Upper lobe of left lung (tissue), 4 donors: ENCODE measurements around the gene CHD5.

ENCODE experiments used
- EP300 ChIP-seq, 4 donors: sonication (generic); formaldehyde crosslinking; IDR thresholded peaks; one replicate each; pipeline ENCODE4 v1.5.1; 2017; ENCODE audit warnings: antibody characterized with exemption in 4 of 4, control low read depth in 2 of 4
- POLR2A ChIP-seq, 4 donors: fragments of 450-650 bp; IDR thresholded peaks; one replicate each; pipeline ENCODE4 v1.5.1; 2016 to 2017; ENCODE audit warnings: antibody characterized with exemption in 4 of 4, mild to moderate bottlenecking in 2 of 4
- TF ChIP-seq, protein P1 (sequence below), 6 experiments: fragments of 450-650 bp in 4 of 6; fragments of 200-600 bp in 2 of 6; sonication (generic) in 2 of 6; IDR thresholded peaks; one replicate each; pipeline ENCODE4 v1.5.1; 2016 to 2019; ENCODE audit warnings: antibody characterized with exemption in 6 of 6

DNA sequence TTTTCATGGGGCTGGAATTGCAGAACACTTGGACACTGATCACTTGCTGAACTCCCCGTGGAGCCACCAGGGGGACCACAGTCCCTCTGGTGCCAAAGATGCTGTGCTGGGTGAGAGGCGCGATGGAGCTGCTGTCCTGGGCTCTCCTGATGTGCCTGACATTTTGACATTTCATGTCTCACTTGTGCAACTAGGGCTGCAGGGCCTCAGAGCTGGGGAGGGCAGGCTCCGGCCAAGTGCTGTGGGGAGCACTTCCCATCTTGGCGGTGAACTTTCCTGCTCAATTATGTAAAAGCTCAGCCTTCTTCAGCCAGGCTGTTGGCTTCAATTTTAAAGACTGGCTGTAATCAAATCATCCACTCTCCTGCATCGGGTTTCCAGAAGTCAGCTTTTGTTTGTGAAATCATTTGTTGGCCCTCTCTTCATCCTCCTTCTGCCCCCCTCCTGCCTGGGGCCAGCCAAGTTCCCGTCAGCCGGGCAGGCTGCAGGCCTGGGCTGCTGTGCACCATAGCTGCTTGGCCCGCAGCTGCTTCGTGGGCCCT, 97.6 kb downstream of the CHD5 start:
- TF ChIP-seq, protein P1, sequence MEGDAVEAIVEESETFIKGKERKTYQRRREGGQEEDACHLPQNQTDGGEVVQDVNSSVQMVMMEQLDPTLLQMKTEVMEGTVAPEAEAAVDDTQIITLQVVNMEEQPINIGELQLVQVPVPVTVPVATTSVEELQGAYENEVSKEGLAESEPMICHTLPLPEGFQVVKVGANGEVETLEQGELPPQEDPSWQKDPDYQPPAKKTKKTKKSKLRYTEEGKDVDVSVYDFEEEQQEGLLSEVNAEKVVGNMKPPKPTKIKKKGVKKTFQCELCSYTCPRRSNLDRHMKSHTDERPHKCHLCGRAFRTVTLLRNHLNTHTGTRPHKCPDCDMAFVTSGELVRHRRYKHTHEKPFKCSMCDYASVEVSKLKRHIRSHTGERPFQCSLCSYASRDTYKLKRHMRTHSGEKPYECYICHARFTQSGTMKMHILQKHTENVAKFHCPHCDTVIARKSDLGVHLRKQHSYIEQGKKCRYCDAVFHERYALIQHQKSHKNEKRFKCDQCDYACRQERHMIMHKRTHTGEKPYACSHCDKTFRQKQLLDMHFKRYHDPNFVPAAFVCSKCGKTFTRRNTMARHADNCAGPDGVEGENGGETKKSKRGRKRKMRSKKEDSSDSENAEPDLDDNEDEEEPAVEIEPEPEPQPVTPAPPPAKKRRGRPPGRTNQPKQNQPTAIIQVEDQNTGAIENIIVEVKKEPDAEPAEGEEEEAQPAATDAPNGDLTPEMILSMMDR (IDR thresholded peaks at IDR 0.05), result peak in 1 of 6 experiments; percentile 27
- TF ChIP-seq EP300 (IDR thresholded peaks at IDR 0.05) (no peak), POLR2A (IDR thresholded peaks at IDR 0.05) (no peak)
